HepG2 (cell line): Measurements from ENCODE around the gene MYO5B. TPM values are rescaled to one million over a fixed set of nuclear protein-coding genes. Genes with fewer than 3 reads are reported as not detected.
A peak's percentile ranks its signal among the peaks of the same experiment; 100 is the strongest.

Experiments used
- CENPT ChIP-seq: sonication (generic); formaldehyde crosslinking; IDR thresholded peaks from 2 replicates; pipeline ENCODE4 v1.8.0; 2022; ENCODE audit warnings: low read depth, mild to moderate bottlenecking, moderate library complexity, missing genetic modification reagents
- DNMT3B ChIP-seq: conservative IDR thresholded peaks from 2 replicates; pipeline ENCODE4 v1.6.1; 2016; ENCODE audit warnings: missing biosample characterization, control low read depth
- ELF3 ChIP-seq: IDR thresholded peaks from 2 replicates; pipeline ENCODE4 v1.6.1; 2016; ENCODE audit warnings: missing genetic modification reagents, missing compliant biosample characterization
- GABPB1 ChIP-seq: IDR thresholded peaks from 2 replicates; pipeline ENCODE4 v1.6.1; 2016; ENCODE audit warnings: mild to moderate bottlenecking, missing genetic modification reagents, moderate library complexity, missing compliant biosample characterization
- ISX ChIP-seq: sonication (generic); formaldehyde crosslinking; conservative IDR thresholded peaks from 2 replicates; pipeline ENCODE4 v1.5.0; 2020; ENCODE audit warnings: missing genetic modification reagents
- KLF16 ChIP-seq, 2 experiments: sonication (generic) in 1 of 2; formaldehyde crosslinking in 1 of 2; IDR thresholded peaks; 2 replicates each; pipeline versions ENCODE4 v1.6.1 to v1.8.0; 2016 to 2023; ENCODE audit warnings: missing genetic modification reagents in 2 of 2, missing compliant biosample characterization in 1 of 2
- KMT2A ChIP-seq: sonication (generic); formaldehyde crosslinking; IDR thresholded peaks from 2 replicates; pipeline ENCODE4 v1.4.0; 2020; ENCODE audit warnings: missing genetic modification reagents
- MED1 ChIP-seq: sonication (generic); formaldehyde crosslinking; IDR thresholded peaks from 2 replicates; pipeline ENCODE4 v1.4.0; 2020; ENCODE audit warnings: missing genetic modification reagents
- MNT ChIP-seq: fragments of 450-650 bp; IDR thresholded peaks from 2 replicates; pipeline ENCODE4 v1.6.1; 2016
- MTA3 ChIP-seq: sonication (generic); formaldehyde crosslinking; IDR thresholded peaks from 2 replicates; pipeline ENCODE4 v1.4.0; 2020; ENCODE audit warnings: missing genetic modification reagents
- NFKBIZ ChIP-seq: IDR thresholded peaks from 2 replicates; pipeline ENCODE4 v1.6.1; 2018; ENCODE audit warnings: missing genetic modification reagents, missing compliant biosample characterization
- POLR2A ChIP-seq, 2 experiments: IDR thresholded peaks; 2 replicates each; pipeline ENCODE4 v1.6.1; 2011; ENCODE audit warnings: low read depth in 2 of 2, low read length in 2 of 2, mild to moderate bottlenecking in 1 of 2, moderate library complexity in 1 of 2; ENCODE audit not compliant: insufficient read depth in 1 of 2
- PTBP1 ChIP-seq: fragments of 200-400 bp; formaldehyde crosslinking; IDR thresholded peaks from 2 replicates; pipeline ENCODE4 v1.6.1; 2018; ENCODE audit warnings: low read length, low read depth; ENCODE audit not compliant: poor library complexity, severe bottlenecking
- SOX13 ChIP-seq, 3 experiments: fragments of 450-650 bp in 1 of 3; sonication (generic) in 1 of 3; formaldehyde crosslinking in 1 of 3; IDR thresholded peaks in 2 of 3; conservative IDR thresholded peaks in 1 of 3; 2 replicates each; pipeline versions ENCODE4 v1.5.0 to v1.6.1; 2016 to 2020; ENCODE audit warnings: antibody characterized with exemption in 1 of 3, mild to moderate bottlenecking in 1 of 3, missing compliant biosample characterization in 1 of 3, missing genetic modification reagents in 1 of 3, moderate library complexity in 1 of 3
- THAP8 ChIP-seq: sonication (generic); formaldehyde crosslinking; IDR thresholded peaks from 2 replicates; pipeline ENCODE4 v1.5.1; 2020; ENCODE audit warnings: missing genetic modification reagents, mild to moderate bottlenecking, borderline replicate concordance
- ZBTB4 ChIP-seq: sonication (generic); formaldehyde crosslinking; IDR thresholded peaks from 2 replicates; pipeline ENCODE4 v1.4.0; 2020; ENCODE audit warnings: missing genetic modification reagents, mild to moderate bottlenecking, borderline replicate concordance
- ZC3H4 ChIP-seq: sonication (generic); formaldehyde crosslinking; IDR thresholded peaks from 2 replicates; pipeline ENCODE4 v1.4.0; 2020; ENCODE audit warnings: missing genetic modification reagents, borderline replicate concordance
- ZHX1 ChIP-seq: sonication (generic); formaldehyde crosslinking; IDR thresholded peaks from 2 replicates; pipeline ENCODE4 v1.8.1; 2022; ENCODE audit warnings: low read depth, mild to moderate bottlenecking, missing genetic modification reagents
- ZNF12 ChIP-seq: sonication (generic); formaldehyde crosslinking; IDR thresholded peaks from 2 replicates; pipeline ENCODE4 v1.5.0; 2020; ENCODE audit warnings: missing genetic modification reagents
- ZNF138 ChIP-seq: sonication (generic); formaldehyde crosslinking; IDR thresholded peaks from 2 replicates; pipeline ENCODE4 v1.5.0; 2020; ENCODE audit warnings: mild to moderate bottlenecking, low read depth, missing genetic modification reagents
- ZNF329 ChIP-seq: sonication (generic); formaldehyde crosslinking; IDR thresholded peaks from 2 replicates; pipeline ENCODE4 v1.9.0; 2021; ENCODE audit warnings: low read depth, mild to moderate bottlenecking, missing genetic modification reagents
- ZNF556 ChIP-seq: sonication (generic); formaldehyde crosslinking; IDR thresholded peaks from 2 replicates; pipeline ENCODE4 v1.4.0; 2020; ENCODE audit warnings: mild to moderate bottlenecking, missing genetic modification reagents, borderline replicate concordance
- ZNF563 ChIP-seq: sonication (generic); formaldehyde crosslinking; IDR thresholded peaks from 2 replicates; pipeline ENCODE4 v1.8.0; 2022; ENCODE audit warnings: mild to moderate bottlenecking, moderate library complexity, missing genetic modification reagents
- ZNF777 ChIP-seq: sonication (generic); formaldehyde crosslinking; IDR thresholded peaks from 2 replicates; pipeline ENCODE4 v1.4.0; 2020; ENCODE audit warnings: missing genetic modification reagents
- polyA plus RNA-seq, 8 experiments: library from polyadenylated mRNA; depleted of rRNA in 3 of 8; stranded (reverse) in 7 of 8; unstranded in 1 of 8; fragments of >200 nt; fragmentation: Illumina TruSeq in 4 of 8; extraction: Trizol in 4 of 8; gene quantifications; 2 replicates each; pipeline versions ENCODE4 v1.2.1 to v1.2.3, GENCODE V29; 2011 to 2016; ENCODE audit warnings: low read depth in 4 of 8, missing spikeins in 1 of 8, mixed read lengths in 1 of 8; ENCODE audit not compliant: insufficient read depth in 1 of 8
- total RNA-seq, 5 experiments: library from RNA; depleted of rRNA; stranded (reverse); fragments of >200 nt; fragmentation: Illumina TruSeq; extraction: Trizol; gene quantifications; 2 replicates each; pipeline ENCODE4 v1.2.3, GENCODE V29; 2016; ENCODE audit warnings: low read depth in 1 of 5

The MYO5B gene
- total and polyA plus RNA-seq, 2 of the 13 experiments (the other 11 are each of a cell fraction or from before 2014, with no cell fraction given): 13.1 to 24.0 TPM

GRCh38 chr18:49813069-49813318, 382.0 kb downstream of the MYO5B start (continued):
- TF ChIP-seq ZHX1: no peak
- no peak for TF ChIP-seq MED1 (CRISPR knock-in tag)
- TF ChIP-seq ZNF12: no peak
- no peak for TF ChIP-seq MNT
- TF ChIP-seq ELF3 (CRISPR knock-in tag): no peak
- no peak for TF ChIP-seq ZC3H4 (CRISPR knock-in tag)
- no peak for TF ChIP-seq ZNF329
- peak; percentile 52; the same call in 1 of the 2 replicates for TF ChIP-seq ZNF556 (CRISPR knock-in tag)
- 0 out of 2 replicates have a peak, but pooled peaks have one; percentile 5 for TF ChIP-seq KMT2A (CRISPR knock-in tag)
- TF ChIP-seq SOX13 (IDR thresholded peaks at IDR 0.05): no peak
- TF ChIP-seq SOX13 (CRISPR knock-in tag; conservative IDR thresholded peaks at IDR 0.05 in 1 of 2, IDR thresholded peaks at IDR 0.05 in 1 of 2): no peak
- no peak for TF ChIP-seq ZBTB4 (CRISPR knock-in tag)
- TF ChIP-seq KLF16 (CRISPR knock-in tag; IDR thresholded peaks at IDR 0.05): peak in 1 of 2 experiments; percentile 54; a peak in 1 of 4 replicates
- TF ChIP-seq POLR2A (IDR thresholded peaks at IDR 0.05; ENCODE audit: insufficient read depth in 1 of 2, low read depth in 2 of 2, low read length in 2 of 2): no peak
- TF ChIP-seq ZNF563 (CRISPR knock-in tag): no peak; the same call in 1 of the 2 replicates
- TF ChIP-seq ZNF777 (CRISPR knock-in tag): no peak
- TF ChIP-seq PTBP1: no peak
- TF ChIP-seq ISX (CRISPR knock-in tag): no peak
- TF ChIP-seq DNMT3B (CRISPR knock-in tag): no peak; the same call in 1 of the 2 replicates
- TF ChIP-seq GABPB1 (CRISPR knock-in tag): no peak
- TF ChIP-seq THAP8 (CRISPR knock-in tag): no peak
- no peak for TF ChIP-seq NFKBIZ (CRISPR knock-in tag)
- no peak for TF ChIP-seq ZNF138 (CRISPR knock-in tag)
- no peak for TF ChIP-seq MTA3 (CRISPR knock-in tag)
- TF ChIP-seq CENPT (CRISPR knock-in tag): no peak
